Natural killer cell (primary cell): Measurements from ENCODE around the gene RPS6KL1. TPM values are rescaled to one million over a fixed set of nuclear protein-coding genes. Genes with fewer than 3 reads are reported as not detected.

Experiments
- ATAC-seq, 3 donors: fragments of 150-1000 bp in 2 of 3; fragments of 200-7000 bp in 1 of 3; cut with Tn5 transposase; 1 replicate in 1 of 3; 2 replicates in 2 of 3; pipeline ENCODE4 v1.10.0; 2021; ENCODE audit warnings: mild to moderate bottlenecking in 2 of 3, moderate library complexity in 2 of 3
- DNase-seq, 2 donors: peaks; one replicate each; pipeline versions ENCODE4 v3.0.0 to v3.0.0-alpha.2; 2013 to 2021; ENCODE audit warnings: mixed read lengths in 1 of 2
- H3K27ac ChIP-seq: one replicate; pipeline ENCODE4 v1.5.1; 2013; ENCODE audit warnings: mild to moderate bottlenecking, low read length
- H3K27me3 ChIP-seq: one replicate; pipeline ENCODE4 v1.6.1; 2013; ENCODE audit warnings: low read length; ENCODE audit not compliant: control insufficient read depth, insufficient read depth
- H3K36me3 ChIP-seq: one replicate; pipeline ENCODE4 v1.6.1; 2013; ENCODE audit warnings: low read length; ENCODE audit not compliant: control insufficient read depth, insufficient read depth
- H3K4me1 ChIP-seq: one replicate; pipeline ENCODE4 v1.6.1; 2013; ENCODE audit warnings: low read length; ENCODE audit not compliant: control insufficient read depth, insufficient read depth
- H3K4me3 ChIP-seq: one replicate; pipeline ENCODE4 v1.5.1; 2013; ENCODE audit warnings: low read length
- H3K9me3 ChIP-seq: one replicate; pipeline ENCODE4 v1.6.1; 2013; ENCODE audit warnings: low read length; ENCODE audit not compliant: control insufficient read depth, insufficient read depth
- H3K27ac Mint-ChIP-seq, 2 donors: one replicate each; pipeline ENCODE4 v1.8.0; 2022; ENCODE audit warnings: mild to moderate bottlenecking in 2 of 2, mixed read lengths in 2 of 2, moderate library complexity in 1 of 2
- H3K27me3 Mint-ChIP-seq, 2 donors: one replicate each; pipeline ENCODE4 v1.8.0; 2022; ENCODE audit warnings: low read depth in 2 of 2, mixed read lengths in 2 of 2
- H3K36me3 Mint-ChIP-seq: one replicate; pipeline ENCODE4 v1.8.0; 2022; ENCODE audit warnings: mixed read lengths
- H3K4me1 Mint-ChIP-seq, 2 donors: one replicate each; pipeline ENCODE4 v1.8.0; 2022; ENCODE audit warnings: mixed read lengths in 2 of 2
- H3K4me3 Mint-ChIP-seq: one replicate; pipeline ENCODE4 v1.8.0; 2022; ENCODE audit warnings: mild to moderate bottlenecking, moderate library complexity, mixed read lengths
- H3K9me3 Mint-ChIP-seq, 2 donors: one replicate each; pipeline ENCODE4 v1.8.0; 2022; ENCODE audit warnings: mixed read lengths in 2 of 2
- WGBS: methylation state at CpG from one replicate; pipeline ENCODE4 v1.1.7; 2013; ENCODE audit warnings: missing lambda C conversion rate; ENCODE audit not compliant: insufficient coverage; 5-methylcytosine and 5-hydroxymethylcytosine counted together
- intact Hi-C: fragments of 100-400 bp; cut with micrococcal nuclease; formaldehyde crosslinking; loops from one replicate; pipeline ENCODE4 v1.14.2; 2022
- total RNA-seq, 4 donors: library from RNA; stranded (reverse); fragments of 120-200 nt in 1 of 4; gene quantifications; one replicate each; pipeline versions ENCODE4 v1.2.3 to v1.2.4, GENCODE V29; 2013 to 2022
- TF ChIP-seq, protein P1 (sequence below): fragments of 200-600 bp; IDR thresholded peaks from one replicate; pipeline ENCODE4 v1.8.0; 2022; ENCODE audit warnings: antibody characterized with exemption

RPS6KL1 gene
- total RNA-seq, 3 donors from 2014 or later (not counting 1 experiment from before 2014, with no cell fraction given), result 1.9 to 7.9 (median 2.9) TPM

DNA sequence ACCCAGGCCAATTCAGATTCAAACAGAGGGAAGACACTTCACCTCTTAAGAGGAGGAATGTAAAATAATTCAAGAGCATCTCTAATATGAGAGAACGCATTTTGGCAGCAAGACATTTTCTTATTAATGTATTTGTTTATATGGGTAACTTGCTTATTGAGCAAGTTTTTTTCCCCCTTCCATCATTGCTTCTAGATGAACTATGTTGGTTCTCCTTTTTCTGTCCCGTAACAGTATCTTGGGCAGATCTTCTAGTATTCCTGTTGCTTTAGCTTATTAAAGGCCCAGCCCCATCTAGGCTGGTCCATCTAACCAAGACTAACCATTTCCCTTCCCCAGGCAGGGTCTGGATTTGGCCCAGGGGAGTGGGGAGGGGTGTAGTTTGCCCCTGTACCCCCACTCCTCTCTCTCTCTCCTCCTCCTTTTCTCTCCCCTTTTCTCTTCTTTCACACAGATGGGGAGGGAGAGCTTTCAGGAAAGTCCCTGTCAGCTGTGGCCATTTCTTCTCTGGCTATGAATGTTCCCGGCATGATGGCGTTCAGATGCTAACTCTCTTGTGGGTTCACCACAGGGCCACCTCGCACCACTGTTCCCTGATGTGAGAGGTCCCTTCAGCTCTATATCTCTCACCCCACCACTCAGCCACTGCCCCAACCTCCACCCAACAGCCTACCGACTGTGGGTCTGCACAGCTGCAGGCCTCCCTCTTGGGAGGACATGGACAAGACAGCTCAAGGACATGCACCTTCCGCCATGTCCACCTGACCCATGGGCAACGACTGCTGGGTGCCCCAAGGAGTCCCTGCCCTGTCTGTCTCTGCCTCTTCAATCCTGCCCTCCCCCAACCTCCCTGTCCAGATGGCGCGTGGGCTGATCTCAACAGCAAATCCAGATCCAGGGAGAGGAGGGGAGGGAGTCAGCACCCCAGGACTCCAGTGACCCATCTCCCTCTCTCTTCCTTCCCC is 15.8 kb upstream of the RPS6KL1 start:
- DNase-seq, result no peak
- peaks cover 33 to 34% of the 10 kb centered on the region in 2 donors for H3K4me1 Mint-ChIP-seq
- H3K4me3 ChIP-seq, result no peak overlapping the region
- no peak for ATAC-seq
- 90% methylated on average over 7 of the region's 10 CpGs for WGBS
- TF ChIP-seq, protein P1, sequence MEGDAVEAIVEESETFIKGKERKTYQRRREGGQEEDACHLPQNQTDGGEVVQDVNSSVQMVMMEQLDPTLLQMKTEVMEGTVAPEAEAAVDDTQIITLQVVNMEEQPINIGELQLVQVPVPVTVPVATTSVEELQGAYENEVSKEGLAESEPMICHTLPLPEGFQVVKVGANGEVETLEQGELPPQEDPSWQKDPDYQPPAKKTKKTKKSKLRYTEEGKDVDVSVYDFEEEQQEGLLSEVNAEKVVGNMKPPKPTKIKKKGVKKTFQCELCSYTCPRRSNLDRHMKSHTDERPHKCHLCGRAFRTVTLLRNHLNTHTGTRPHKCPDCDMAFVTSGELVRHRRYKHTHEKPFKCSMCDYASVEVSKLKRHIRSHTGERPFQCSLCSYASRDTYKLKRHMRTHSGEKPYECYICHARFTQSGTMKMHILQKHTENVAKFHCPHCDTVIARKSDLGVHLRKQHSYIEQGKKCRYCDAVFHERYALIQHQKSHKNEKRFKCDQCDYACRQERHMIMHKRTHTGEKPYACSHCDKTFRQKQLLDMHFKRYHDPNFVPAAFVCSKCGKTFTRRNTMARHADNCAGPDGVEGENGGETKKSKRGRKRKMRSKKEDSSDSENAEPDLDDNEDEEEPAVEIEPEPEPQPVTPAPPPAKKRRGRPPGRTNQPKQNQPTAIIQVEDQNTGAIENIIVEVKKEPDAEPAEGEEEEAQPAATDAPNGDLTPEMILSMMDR, result no peak
- no peak overlapping the region for H3K27ac ChIP-seq
- no peak overlapping the region for H3K4me3 Mint-ChIP-seq
- H3K27ac Mint-ChIP-seq, result peak overlapping the region in 1 of 2 donors; percentile 96
- intact Hi-C loops, result no loop called here
- no peaks in the 10 kb centered on the region for H3K27me3 Mint-ChIP-seq
- no peaks in the 10 kb centered on the region for H3K27me3 ChIP-seq
- no peaks in the 10 kb centered on the region for H3K9me3 Mint-ChIP-seq
- no peaks in the 10 kb centered on the region for H3K36me3 Mint-ChIP-seq
- no peaks in the 10 kb centered on the region for H3K9me3 ChIP-seq
- H3K4me1 ChIP-seq, result peaks cover 38% of the 10 kb centered on the region
- no peaks in the 10 kb centered on the region for H3K36me3 ChIP-seq

DNA sequence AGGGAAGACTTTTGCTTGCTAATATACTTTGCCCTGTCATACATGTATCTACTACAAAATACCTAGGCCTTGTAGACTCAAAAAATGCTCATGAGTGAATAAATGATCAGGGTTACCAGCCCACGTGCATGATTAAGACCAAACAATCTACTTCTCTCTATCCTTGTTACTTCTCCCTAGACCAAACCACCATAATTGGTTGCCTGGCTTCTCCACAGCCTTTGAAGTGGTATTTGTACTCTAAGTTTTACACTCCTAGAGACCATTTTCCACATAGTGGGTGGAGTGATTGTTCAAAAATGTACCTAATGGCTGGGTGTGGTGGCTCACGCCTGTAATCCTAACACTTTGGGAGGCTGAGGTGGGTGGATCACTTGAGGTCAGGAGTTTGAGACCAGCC is 14.1 kb upstream of the RPS6KL1 start:
- H3K9me3 Mint-ChIP-seq, result no peaks in the 10 kb centered on the region
- H3K36me3 ChIP-seq, result no peaks in the 10 kb centered on the region
- ATAC-seq (no peak), DNase-seq (no peak)
- peaks cover 18 to 20% of the 10 kb centered on the region in 2 donors for H3K4me1 Mint-ChIP-seq
- no peak overlapping the region for H3K4me3 Mint-ChIP-seq
- intact Hi-C loops, result no loop called here
- H3K36me3 Mint-ChIP-seq, result no peaks in the 10 kb centered on the region
- no peak overlapping the region for H3K27ac ChIP-seq
- no peaks in the 10 kb centered on the region for H3K9me3 ChIP-seq
- WGBS, result 45% methylated on average over 1 of the region's 2 CpGs
- H3K27ac Mint-ChIP-seq, result no peak overlapping the region
- TF ChIP-seq, protein P1, result no peak
- peaks cover 32% of the 10 kb centered on the region for H3K4me1 ChIP-seq
- H3K27me3 Mint-ChIP-seq, result peaks cover 0 to 6% of the 10 kb centered on the region in 2 donors
- no peaks in the 10 kb centered on the region for H3K27me3 ChIP-seq
- no peak overlapping the region for H3K4me3 ChIP-seq

DNA sequence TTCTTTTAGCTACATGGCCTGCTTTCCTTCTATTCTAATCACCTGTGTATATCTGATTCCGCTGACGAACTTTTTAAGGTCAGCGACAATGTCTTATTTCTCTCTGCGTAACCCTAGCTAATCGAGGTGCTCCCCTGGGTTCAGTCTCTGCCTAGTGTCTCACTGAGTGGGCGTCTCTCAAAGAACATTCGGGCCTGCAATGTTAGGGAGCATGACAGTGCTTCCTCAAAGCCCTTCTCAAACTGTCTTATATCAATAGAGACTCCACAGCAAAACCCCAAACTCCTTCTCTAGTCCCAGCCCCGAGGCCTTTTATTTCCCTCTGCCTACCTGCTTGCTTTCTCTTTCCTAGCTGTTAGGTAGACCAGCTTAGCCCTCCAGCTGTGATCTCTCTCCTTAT is 13.7 kb upstream of the RPS6KL1 start:
- Mint-ChIP-seq H3K27me3 (peaks cover 0 to 6% of the 10 kb centered on the region in 2 donors), H3K4me3 (no peak overlapping the region), H3K4me1 (peaks cover 14 to 16% of the 10 kb centered on the region in 2 donors), H3K9me3 (no peaks in the 10 kb centered on the region), H3K36me3 (no peaks in the 10 kb centered on the region), H3K27ac (no peak overlapping the region)
- no peak overlapping the region for H3K27ac ChIP-seq
- DNase-seq, result no peak
- WGBS, result 84% methylated on average over 8 of the region's 8 CpGs
- no peaks in the 10 kb centered on the region for H3K27me3 ChIP-seq
- no peaks in the 10 kb centered on the region for H3K36me3 ChIP-seq
- intact Hi-C loops, result no loop called here
- TF ChIP-seq, protein P1, result no peak
- H3K4me3 ChIP-seq, result no peak overlapping the region
- H3K9me3 ChIP-seq, result no peaks in the 10 kb centered on the region
- ATAC-seq, result no peak
- peaks cover 28% of the 10 kb centered on the region for H3K4me1 ChIP-seq
